ENCODE results near the gene GPBP1L1. TPM values are rescaled to one million over a fixed set of nuclear protein-coding genes. Genes with fewer than 3 reads are reported as not detected.

The GPBP1L1 gene
- total RNA-seq, 2 donors from 2014 or later, result 105 to 129 TPM

GRCh38 chr1:45668526-45668925 lies 17.8 kb downstream of the GPBP1L1 start:
- H3K4me3 Mint-ChIP-seq, result no peak overlapping the region
- H3K27ac Mint-ChIP-seq, result no peak overlapping the region
- no peaks in the 10 kb centered on the region for H3K9me3 Mint-ChIP-seq
- H3K27me3 Mint-ChIP-seq, result no peaks in the 10 kb centered on the region
- H3K36me3 Mint-ChIP-seq (ENCODE audit: low read depth), result peaks cover 41% of the 10 kb centered on the region
- peaks cover 40% of the 10 kb centered on the region for H3K4me1 Mint-ChIP-seq
- ATAC-seq (replicated peaks), result no peak

GRCh38 chr1:45667321-45668111 lies 18.8 kb downstream of the GPBP1L1 start:
- peaks cover 37% of the 10 kb centered on the region for H3K4me1 Mint-ChIP-seq
- H3K27ac Mint-ChIP-seq, result peak overlapping the region; percentile 50

DNA sequence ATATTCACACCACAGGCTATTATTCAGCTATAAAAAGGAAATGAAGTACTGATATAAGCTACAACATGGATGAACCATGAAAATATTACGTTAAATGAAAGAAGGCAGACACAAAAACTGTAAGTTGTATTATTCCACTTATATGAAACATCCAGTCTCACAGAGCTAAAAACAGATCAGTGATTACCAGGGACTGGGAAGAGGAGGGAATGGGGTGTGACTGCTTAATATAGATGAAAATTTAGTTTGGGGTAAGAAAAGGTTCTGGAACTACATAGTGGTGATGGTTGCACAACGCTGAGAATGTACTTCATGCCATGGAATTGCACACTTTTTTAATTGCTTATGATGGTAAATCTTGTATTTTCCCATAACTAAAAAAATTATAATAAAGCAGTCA lies 19.5 kb downstream of the GPBP1L1 start:
- Mint-ChIP-seq H3K36me3 (ENCODE audit: low read depth) (peaks cover 39% of the 10 kb centered on the region), H3K27me3 (no peaks in the 10 kb centered on the region), H3K9me3 (no peaks in the 10 kb centered on the region), H3K27ac (no peak overlapping the region), H3K4me1 (peaks cover 34% of the 10 kb centered on the region), H3K4me3 (no peak overlapping the region)
- no peak for ATAC-seq (replicated peaks)

More at GRCh38 chr1:45667321-45668111, 18.8 kb downstream of the GPBP1L1 start:
- Mint-ChIP-seq H3K36me3 (ENCODE audit: low read depth) (peaks cover 36% of the 10 kb centered on the region), H3K4me3 (no peak overlapping the region), H3K9me3 (no peaks in the 10 kb centered on the region), H3K27me3 (no peaks in the 10 kb centered on the region)
- ATAC-seq (replicated peaks), result no peak

- Mint-ChIP-seq H3K27ac (peak overlapping the region; percentile 25), H3K4me3 (no peak overlapping the region)
Measured at GRCh38 chr1:45660336-45660735, 26.0 kb downstream of the GPBP1L1 start.

DNA sequence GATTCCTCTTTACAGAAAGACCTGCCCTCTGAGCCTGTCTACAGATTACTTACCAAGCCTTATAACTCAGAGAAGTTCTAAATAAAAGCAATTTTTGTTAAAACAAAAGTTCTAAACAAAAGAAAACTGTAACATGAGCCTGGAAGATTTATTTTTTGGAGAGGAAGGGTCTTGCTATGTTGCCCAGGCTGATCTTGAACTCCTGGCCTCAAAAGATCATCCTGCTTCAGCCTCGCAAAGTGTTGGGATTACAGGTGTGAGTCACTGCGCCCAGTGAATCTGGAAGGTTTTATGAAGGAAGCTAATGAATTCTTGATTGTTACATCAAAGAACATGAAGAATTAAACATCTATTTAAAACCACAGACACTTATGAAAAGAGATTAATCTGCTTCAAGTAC lies 27.1 kb downstream of the GPBP1L1 start:
- ATAC-seq (replicated peaks), result no peak
- Mint-ChIP-seq H3K4me3 (no peak overlapping the region), H3K27ac (no peak overlapping the region), H3K9me3 (no peaks in the 10 kb centered on the region), H3K27me3 (no peaks in the 10 kb centered on the region), H3K4me1 (peaks cover 19% of the 10 kb centered on the region), H3K36me3 (ENCODE audit: low read depth) (peaks cover 87% of the 10 kb centered on the region)

More at GRCh38 chr1:45660336-45660735, 26.0 kb downstream of the GPBP1L1 start:
- ATAC-seq (replicated peaks), result no peak
- H3K36me3 Mint-ChIP-seq (ENCODE audit: low read depth), result peaks cover 76% of the 10 kb centered on the region
- H3K9me3 Mint-ChIP-seq, result no peaks in the 10 kb centered on the region
- H3K27me3 Mint-ChIP-seq, result no peaks in the 10 kb centered on the region
- peaks cover 18% of the 10 kb centered on the region for H3K4me1 Mint-ChIP-seq

- Mint-ChIP-seq H3K27me3 (no peaks in the 10 kb centered on the region), H3K4me3 (no peak overlapping the region), H3K36me3 (ENCODE audit: low read depth) (peaks cover 90% of the 10 kb centered on the region), H3K9me3 (no peaks in the 10 kb centered on the region), H3K27ac (no peak overlapping the region), H3K4me1 (peaks cover 16% of the 10 kb centered on the region)
- no peak for ATAC-seq (replicated peaks)
Measured at GRCh38 chr1:45658171-45658570, 28.2 kb downstream of the GPBP1L1 start.

GRCh38 chr1:45656573-45657226 lies 29.6 kb downstream of the GPBP1L1 start:
- Mint-ChIP-seq H3K9me3 (no peaks in the 10 kb centered on the region), H3K4me3 (no peak overlapping the region), H3K36me3 (ENCODE audit: low read depth) (peaks cover 95% of the 10 kb centered on the region), H3K27ac (peak overlapping the region; percentile 28), H3K27me3 (no peaks in the 10 kb centered on the region), H3K4me1 (peaks cover 13% of the 10 kb centered on the region)
- no peak for ATAC-seq (replicated peaks)

GRCh38 chr1:45654540-45655280 lies 31.6 kb downstream of the GPBP1L1 start:
- H3K36me3 Mint-ChIP-seq (ENCODE audit: low read depth), result peaks cover 95% of the 10 kb centered on the region
- no peaks in the 10 kb centered on the region for H3K9me3 Mint-ChIP-seq
- peaks cover 13% of the 10 kb centered on the region for H3K4me1 Mint-ChIP-seq
- peak; percentile 99 for ATAC-seq (replicated peaks)
- H3K27me3 Mint-ChIP-seq, result no peaks in the 10 kb centered on the region
- peak overlapping the region; percentile 49 for H3K4me3 Mint-ChIP-seq
- peak overlapping the region; percentile 88 for H3K27ac Mint-ChIP-seq

GRCh38 chr1:45647248-45648021 lies 38.9 kb downstream of the GPBP1L1 start:
- ATAC-seq (replicated peaks), result no peak
- peak overlapping the region; percentile 50 for H3K27ac Mint-ChIP-seq
- peaks cover 75% of the 10 kb centered on the region for H3K36me3 Mint-ChIP-seq (ENCODE audit: low read depth)
- H3K4me1 Mint-ChIP-seq, result peaks cover 6% of the 10 kb centered on the region
- H3K27me3 Mint-ChIP-seq, result no peaks in the 10 kb centered on the region
- no peak overlapping the region for H3K4me3 Mint-ChIP-seq
- H3K9me3 Mint-ChIP-seq, result no peaks in the 10 kb centered on the region

- ATAC-seq (replicated peaks), result no peak
- Mint-ChIP-seq H3K4me3 (no peak overlapping the region), H3K36me3 (ENCODE audit: low read depth) (peaks cover 48% of the 10 kb centered on the region), H3K27me3 (no peaks in the 10 kb centered on the region), H3K9me3 (no peaks in the 10 kb centered on the region), H3K4me1 (peaks cover 6% of the 10 kb centered on the region), H3K27ac (no peak overlapping the region)
Measured at GRCh38 chr1:45644661-45645060, 41.7 kb downstream of the GPBP1L1 start.

DNA sequence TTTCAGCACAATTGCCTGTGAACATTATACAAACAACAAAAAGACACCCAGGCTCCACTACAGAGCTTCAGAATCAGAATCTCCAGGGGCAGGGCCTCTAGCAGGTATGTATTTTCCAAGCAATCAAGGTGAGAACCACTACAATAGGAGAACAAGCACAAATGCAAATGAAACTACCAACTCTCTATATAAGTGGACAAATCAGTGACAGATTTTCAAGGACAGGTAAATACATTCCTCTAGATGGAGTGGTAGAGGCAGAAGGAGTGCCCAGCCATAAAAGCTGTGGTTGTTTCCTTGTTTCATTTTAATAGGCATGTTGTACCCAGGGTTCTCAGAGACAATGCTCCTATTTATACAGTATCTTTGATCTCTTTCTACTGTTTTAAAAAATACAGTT lies 42.4 kb downstream of the GPBP1L1 start:
- no peak overlapping the region for H3K27ac Mint-ChIP-seq
- H3K27me3 Mint-ChIP-seq, result no peaks in the 10 kb centered on the region

GRCh38 chr1:45643321-45643720 lies 43.0 kb downstream of the GPBP1L1 start:
- Mint-ChIP-seq H3K9me3 (no peaks in the 10 kb centered on the region), H3K4me1 (peaks cover 6% of the 10 kb centered on the region), H3K36me3 (ENCODE audit: low read depth) (peaks cover 34% of the 10 kb centered on the region), H3K4me3 (no peak overlapping the region), H3K27me3 (no peaks in the 10 kb centered on the region), H3K27ac (peak overlapping the region; percentile 29)
- ATAC-seq (replicated peaks), result no peak

More for the DNA sequence above, 42.4 kb downstream of the GPBP1L1 start:
- Mint-ChIP-seq H3K9me3 (no peaks in the 10 kb centered on the region), H3K4me1 (peaks cover 6% of the 10 kb centered on the region), H3K4me3 (no peak overlapping the region), H3K36me3 (ENCODE audit: low read depth) (peaks cover 41% of the 10 kb centered on the region)
- no peak for ATAC-seq (replicated peaks)

DNA sequence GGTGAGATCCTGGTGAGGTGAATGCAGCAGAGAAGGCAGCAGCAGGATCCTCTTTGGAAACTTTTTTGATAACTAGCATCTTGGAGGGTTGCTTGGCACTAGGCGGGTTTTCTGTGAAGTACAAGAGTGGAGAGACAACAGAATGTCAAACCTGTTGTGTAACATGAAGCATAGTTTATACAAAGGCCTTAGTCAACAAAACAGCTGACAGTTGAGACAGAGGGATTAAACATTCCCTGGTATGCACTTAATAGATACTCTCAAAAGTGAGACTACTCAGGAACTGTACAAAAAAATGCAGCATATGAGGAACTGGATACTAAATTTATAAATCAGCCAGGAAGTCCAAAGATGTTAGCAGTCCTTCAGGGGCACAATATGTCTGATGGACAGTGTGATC lies 46.0 kb downstream of the GPBP1L1 start:
- no peaks in the 10 kb centered on the region for H3K27me3 Mint-ChIP-seq
- no peak overlapping the region for H3K27ac Mint-ChIP-seq
- H3K36me3 Mint-ChIP-seq (ENCODE audit: low read depth), result peaks cover 4% of the 10 kb centered on the region
- H3K4me3 Mint-ChIP-seq, result no peak overlapping the region
- no peak for ATAC-seq (replicated peaks)
- H3K9me3 Mint-ChIP-seq, result no peaks in the 10 kb centered on the region
- peaks cover 6% of the 10 kb centered on the region for H3K4me1 Mint-ChIP-seq

DNA sequence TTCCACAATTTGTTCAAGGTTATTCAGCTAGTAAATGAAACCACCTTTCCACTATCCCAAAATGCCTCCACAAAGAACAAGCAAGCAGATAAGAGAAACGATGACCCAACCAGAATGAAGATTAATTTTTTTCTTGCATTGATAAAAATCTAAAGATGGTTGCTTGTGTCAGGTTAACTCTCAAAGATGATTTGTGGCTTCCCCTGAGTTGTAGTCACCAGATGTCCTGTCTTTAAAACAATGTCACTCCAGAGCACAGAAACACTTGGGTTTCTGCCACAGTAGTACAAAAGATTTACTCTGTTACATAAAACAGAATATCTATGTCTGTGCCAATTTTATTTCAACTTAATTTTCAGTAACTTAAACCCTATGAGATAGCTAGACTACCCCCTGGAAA lies 51.1 kb downstream of the GPBP1L1 start:
- Mint-ChIP-seq H3K27me3 (no peaks in the 10 kb centered on the region), H3K4me1 (no peaks in the 10 kb centered on the region), H3K36me3 (ENCODE audit: low read depth) (no peaks in the 10 kb centered on the region), H3K27ac (no peak overlapping the region), H3K9me3 (no peaks in the 10 kb centered on the region), H3K4me3 (no peak overlapping the region)
- no peak for ATAC-seq (replicated peaks)

Measured in activated T-helper 17 cell treated with anti-CD3 and anti-CD28 coated beads, Interleukin-2, amount 50 U/mL, for 72 hours (primary cell).